ENCODE data around the gene SWT1. TPM values are rescaled to one million over a fixed set of nuclear protein-coding genes. Genes with fewer than 3 reads are reported as not detected.

Gene SWT1
- total RNA-seq, 1 donor from 2014 or later = 3.5 TPM

DNA sequence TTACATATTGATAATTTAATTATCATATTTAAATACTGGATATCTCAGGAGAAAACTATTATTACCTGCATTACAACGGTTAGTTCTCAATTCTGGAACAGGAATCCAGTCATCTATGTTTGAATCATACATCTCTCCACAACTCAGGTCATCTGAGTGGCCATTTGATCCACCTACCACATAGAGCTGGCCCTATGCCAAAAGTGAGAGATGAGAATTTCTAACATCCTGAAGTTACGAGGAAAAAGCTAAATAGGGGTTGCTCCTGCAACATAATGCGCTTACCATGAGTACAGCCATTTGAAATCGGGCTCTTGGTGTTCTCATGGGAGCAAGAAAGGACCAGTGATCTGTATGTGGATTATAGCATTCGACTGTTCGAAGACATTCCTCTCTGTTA, 143.2 kb downstream of the SWT1 start:
- no peak overlapping the region for H3K27ac Mint-ChIP-seq (ENCODE audit: unreplicated experiment)
- peaks cover 21% of the 10 kb centered on the region for H3K4me1 Mint-ChIP-seq (ENCODE audit: low read depth)
- DNase-seq (ENCODE audit: low spot score) = no peak
- TF ChIP-seq, protein P1, sequence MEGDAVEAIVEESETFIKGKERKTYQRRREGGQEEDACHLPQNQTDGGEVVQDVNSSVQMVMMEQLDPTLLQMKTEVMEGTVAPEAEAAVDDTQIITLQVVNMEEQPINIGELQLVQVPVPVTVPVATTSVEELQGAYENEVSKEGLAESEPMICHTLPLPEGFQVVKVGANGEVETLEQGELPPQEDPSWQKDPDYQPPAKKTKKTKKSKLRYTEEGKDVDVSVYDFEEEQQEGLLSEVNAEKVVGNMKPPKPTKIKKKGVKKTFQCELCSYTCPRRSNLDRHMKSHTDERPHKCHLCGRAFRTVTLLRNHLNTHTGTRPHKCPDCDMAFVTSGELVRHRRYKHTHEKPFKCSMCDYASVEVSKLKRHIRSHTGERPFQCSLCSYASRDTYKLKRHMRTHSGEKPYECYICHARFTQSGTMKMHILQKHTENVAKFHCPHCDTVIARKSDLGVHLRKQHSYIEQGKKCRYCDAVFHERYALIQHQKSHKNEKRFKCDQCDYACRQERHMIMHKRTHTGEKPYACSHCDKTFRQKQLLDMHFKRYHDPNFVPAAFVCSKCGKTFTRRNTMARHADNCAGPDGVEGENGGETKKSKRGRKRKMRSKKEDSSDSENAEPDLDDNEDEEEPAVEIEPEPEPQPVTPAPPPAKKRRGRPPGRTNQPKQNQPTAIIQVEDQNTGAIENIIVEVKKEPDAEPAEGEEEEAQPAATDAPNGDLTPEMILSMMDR (IDR thresholded peaks at IDR 0.05) = no peak
- H3K36me3 Mint-ChIP-seq (ENCODE audit: low read depth) = peaks cover 58% of the 10 kb centered on the region
- no peaks in the 10 kb centered on the region for H3K9me3 Mint-ChIP-seq (ENCODE audit: low read depth)
- no peak overlapping the region for H3K4me3 Mint-ChIP-seq (ENCODE audit: unreplicated experiment)
- H3K27me3 Mint-ChIP-seq (ENCODE audit: low read depth) = no peaks in the 10 kb centered on the region

DNA sequence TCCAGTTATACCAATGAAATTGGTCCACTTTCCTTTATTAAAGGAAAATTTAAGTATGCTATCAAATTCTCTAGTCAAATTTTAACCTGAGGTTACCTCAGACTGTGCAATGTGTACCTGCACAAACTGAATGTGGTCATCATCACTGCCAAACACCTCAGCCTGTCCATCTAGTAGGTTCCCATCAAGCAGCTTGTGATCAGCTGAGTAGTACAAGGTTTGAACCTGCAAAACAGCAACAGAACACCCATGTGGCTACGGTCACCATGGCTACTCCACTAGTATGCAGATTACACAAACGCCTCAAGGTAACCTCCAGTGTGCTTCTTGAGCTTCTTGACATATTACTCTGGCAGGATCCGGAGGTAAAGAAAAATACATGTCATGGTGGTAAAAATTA, 148.5 kb downstream of the SWT1 start:
- Mint-ChIP-seq H3K27me3 (ENCODE audit: low read depth) (no peaks in the 10 kb centered on the region), H3K27ac (ENCODE audit: unreplicated experiment) (peak overlapping the region; percentile 63), H3K9me3 (ENCODE audit: low read depth) (no peaks in the 10 kb centered on the region), H3K4me3 (ENCODE audit: unreplicated experiment) (no peak overlapping the region), H3K4me1 (ENCODE audit: low read depth) (peaks cover 23% of the 10 kb centered on the region), H3K36me3 (ENCODE audit: low read depth) (peaks cover 46% of the 10 kb centered on the region)
- TF ChIP-seq, protein P1 (IDR thresholded peaks at IDR 0.05) = no peak
- DNase-seq (ENCODE audit: low spot score) = no peak

DNA sequence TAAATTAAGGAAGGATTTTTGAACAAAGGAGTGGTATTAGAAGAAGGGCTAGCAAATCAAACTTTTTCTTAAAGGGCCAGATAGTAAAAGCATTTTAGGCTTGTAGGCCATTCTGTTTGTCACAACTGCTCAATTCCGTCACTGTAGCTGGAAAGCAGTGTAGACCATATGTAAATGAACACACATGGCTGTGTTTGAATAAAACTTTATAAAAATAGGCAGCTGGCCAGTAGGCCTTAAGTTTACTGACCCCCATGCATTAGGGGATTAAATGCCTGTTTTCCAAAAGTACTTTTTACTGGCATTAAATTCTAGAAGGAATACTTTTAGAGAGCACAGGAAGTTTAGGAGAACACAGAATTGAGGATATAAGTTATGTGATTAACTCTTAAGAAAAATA, 151.2 kb downstream of the SWT1 start:
- H3K36me3 Mint-ChIP-seq (ENCODE audit: low read depth) = peaks cover 39% of the 10 kb centered on the region

DNA sequence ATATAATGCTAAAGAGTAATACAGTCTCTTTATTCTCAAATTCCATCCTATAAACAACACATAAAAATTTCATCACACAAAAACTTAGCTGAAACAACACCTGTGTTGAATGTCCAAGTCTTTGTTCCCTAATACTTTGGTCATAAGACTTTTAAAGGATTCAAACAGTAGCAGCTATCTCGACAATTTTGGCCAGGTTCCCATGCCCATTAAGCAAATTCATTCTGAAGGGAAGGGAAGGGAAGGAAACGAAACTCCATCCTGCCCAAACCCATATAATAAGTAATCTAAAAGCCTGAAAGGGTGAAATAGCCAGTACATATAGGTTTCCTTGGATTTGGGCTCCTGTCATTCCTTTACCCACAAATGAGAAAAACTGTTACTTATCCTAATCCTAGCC, 152.6 kb downstream of the SWT1 start:
- Mint-ChIP-seq H3K9me3 (ENCODE audit: low read depth) (no peaks in the 10 kb centered on the region), H3K27ac (ENCODE audit: unreplicated experiment) (no peak overlapping the region), H3K4me3 (ENCODE audit: unreplicated experiment) (no peak overlapping the region), H3K27me3 (ENCODE audit: low read depth) (no peaks in the 10 kb centered on the region), H3K36me3 (ENCODE audit: low read depth) (peaks cover 31% of the 10 kb centered on the region), H3K4me1 (ENCODE audit: low read depth) (peaks cover 60% of the 10 kb centered on the region)
- no peak for DNase-seq (ENCODE audit: low spot score)
- TF ChIP-seq, protein P1 (IDR thresholded peaks at IDR 0.05) = no peak

More for the DNA sequence above, 151.2 kb downstream of the SWT1 start:
- TF ChIP-seq, protein P1 (IDR thresholded peaks at IDR 0.05) = no peak
- no peaks in the 10 kb centered on the region for H3K9me3 Mint-ChIP-seq (ENCODE audit: low read depth)
- H3K4me1 Mint-ChIP-seq (ENCODE audit: low read depth) = peaks cover 46% of the 10 kb centered on the region
- peak overlapping the region; percentile 74 for H3K27ac Mint-ChIP-seq (ENCODE audit: unreplicated experiment)
- H3K4me3 Mint-ChIP-seq (ENCODE audit: unreplicated experiment) = no peak overlapping the region
- DNase-seq (ENCODE audit: low spot score) = no peak
- H3K27me3 Mint-ChIP-seq (ENCODE audit: low read depth) = no peaks in the 10 kb centered on the region

DNA sequence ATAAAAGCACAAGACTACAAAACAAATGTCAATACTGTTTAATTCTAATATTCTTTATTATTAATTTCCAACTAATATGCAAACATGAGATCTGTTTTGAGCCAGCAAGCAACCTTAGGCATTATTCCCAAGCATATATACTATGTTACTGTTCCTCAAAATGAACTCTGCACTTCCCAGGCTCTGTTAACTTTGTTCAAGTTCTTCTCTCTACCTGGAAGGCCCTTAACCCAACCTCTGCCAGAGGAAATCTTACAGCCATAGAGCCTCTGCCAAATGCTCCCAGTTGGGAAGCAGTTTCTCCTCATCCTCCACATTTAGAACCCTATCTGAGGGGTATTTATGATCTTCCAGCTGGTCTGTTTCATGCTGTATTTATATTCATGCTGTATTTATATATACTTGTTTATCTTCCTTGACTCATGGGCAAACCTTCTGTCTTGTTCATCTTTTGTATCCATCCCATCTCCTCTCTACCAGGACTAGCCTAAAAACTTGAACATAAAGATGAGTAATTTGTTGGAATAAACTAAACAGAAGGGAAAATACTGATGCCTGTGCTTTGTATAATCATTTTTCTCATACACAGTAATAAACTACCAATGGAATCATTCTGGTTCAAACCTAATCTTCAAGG, 154.7 kb downstream of the SWT1 start:
- peaks cover 61% of the 10 kb centered on the region for H3K4me1 Mint-ChIP-seq (ENCODE audit: low read depth)
- TF ChIP-seq, protein P1 (IDR thresholded peaks at IDR 0.05) = no peak
- DNase-seq (ENCODE audit: low spot score) = no peak
- peaks cover 17% of the 10 kb centered on the region for H3K36me3 Mint-ChIP-seq (ENCODE audit: low read depth)
- no peaks in the 10 kb centered on the region for H3K27me3 Mint-ChIP-seq (ENCODE audit: low read depth)
- peak overlapping the region; percentile 97 for H3K4me3 Mint-ChIP-seq (ENCODE audit: unreplicated experiment)
- H3K27ac Mint-ChIP-seq (ENCODE audit: unreplicated experiment) = peak overlapping the region; percentile 64
- H3K9me3 Mint-ChIP-seq (ENCODE audit: low read depth) = no peaks in the 10 kb centered on the region

Data from chondrocyte (in vitro differentiated cells).